Small intestine (tissue), 7 donors: ENCODE results near the gene CCDC157. TPM values are rescaled to one million over a fixed set of nuclear protein-coding genes. Genes with fewer than 3 reads are reported as not detected.

Experiments used
- DNase-seq, 2 donors: peaks; one replicate each; pipeline versions ENCODE4 v3.0.0 to v3.0.0-alpha.2; 2013
- FAIRE-seq: peaks from 2 replicates; lab custom pipeline; 2012; peaks lifted over from hg19 to GRCh38; lab: Jason Lieb, UNC
- H3K27ac ChIP-seq, 3 donors: one replicate each; pipeline ENCODE4 v1.5.1; 2013; ENCODE audit warnings: low read length in 2 of 3, mild to moderate bottlenecking in 2 of 3, control low read depth in 1 of 3, inconsistent platforms in 1 of 3, low read depth in 1 of 3, moderate library complexity in 1 of 3
- H3K27me3 ChIP-seq, 3 donors: one replicate each; pipeline ENCODE4 v1.6.1; 2013; ENCODE audit warnings: low read length in 3 of 3, inconsistent platforms in 1 of 3; ENCODE audit not compliant: control insufficient read depth in 3 of 3, insufficient read depth in 3 of 3
- H3K36me3 ChIP-seq, 3 donors: one replicate each; pipeline ENCODE4 v1.6.1; 2013; ENCODE audit warnings: low read length in 3 of 3, inconsistent platforms in 1 of 3, low read depth in 1 of 3, mild to moderate bottlenecking in 1 of 3, moderate library complexity in 1 of 3; ENCODE audit not compliant: control insufficient read depth in 3 of 3, insufficient read depth in 2 of 3
- H3K4me1 ChIP-seq, 3 donors: one replicate each; pipeline ENCODE4 v1.6.1; 2013; ENCODE audit warnings: low read length in 2 of 3, inconsistent platforms in 1 of 3, low read depth in 1 of 3, mild to moderate bottlenecking in 1 of 3, moderate library complexity in 1 of 3; ENCODE audit not compliant: control insufficient read depth in 3 of 3, insufficient read depth in 2 of 3
- H3K4me3 ChIP-seq, 3 donors: one replicate each; pipeline ENCODE4 v1.5.1; 2013; ENCODE audit warnings: low read length in 3 of 3, control low read depth in 1 of 3, inconsistent platforms in 1 of 3, low read depth in 1 of 3, mild to moderate bottlenecking in 1 of 3, moderate library complexity in 1 of 3
- H3K9me3 ChIP-seq, 2 donors: one replicate each; pipeline ENCODE4 v1.6.1; 2013; ENCODE audit warnings: low read depth in 1 of 2, low read length in 1 of 2; ENCODE audit not compliant: control insufficient read depth in 2 of 2, insufficient read depth in 1 of 2
- WGBS, 3 donors: extraction: QIAGEN DNeasy Blood & Tissue Kit; methylation state at CpG; one replicate each; pipeline ENCODE4 v1.1.7; 2013; 5-methylcytosine and 5-hydroxymethylcytosine counted together
- polyA plus RNA-seq, 4 donors: library from polyadenylated mRNA; stranded (reverse) in 3 of 4; unstranded in 1 of 4; fragments of 200-250 nt in 3 of 4; fragments of 120-200 nt in 1 of 4; gene quantifications; one replicate each; pipeline versions ENCODE4 v1.2.1 to v1.2.3, GENCODE V29; 2013
- donor health status: healthy with polysubstance abuse.
- donor health status: control.
- donor health status: control.
- donor health status: Bipolar disorder and iron deficiency.
- donor health status: healthy.

Gene CCDC157
- polyA plus RNA-seq, 4 donors, result 1.5 to 5.9 (median 2.3) TPM

- Histone ChIP-seq H3K27me3 (no peaks in the 10 kb centered on the region), H3K4me3 (no peak overlapping the region), H3K9me3 (no peaks in the 10 kb centered on the region), H3K4me1 (no peaks in the 10 kb centered on the region), H3K27ac (no peak overlapping the region), H3K36me3 (peaks cover 0 to 36% (median 0%) of the 10 kb centered on the region in 3 donors)
- 89 to 98% (median 90%) methylated on average over 19 of the region's 19 CpGs for WGBS, 3 donors
- no peak for DNase-seq
- FAIRE-seq, result no peak
These were observed 13.9 kb downstream of the CCDC157 start for GRCh38 chr22:30370641-30371230.

GRCh38 chr22:30371321-30371720 lies 14.5 kb downstream of the CCDC157 start:
- 94 to 97% (median 97%) methylated on average over 9 of the region's 9 CpGs for WGBS, 3 donors
- Histone ChIP-seq H3K4me1 (no peaks in the 10 kb centered on the region), H3K9me3 (no peaks in the 10 kb centered on the region), H3K27me3 (no peaks in the 10 kb centered on the region), H3K4me3 (no peak overlapping the region), H3K27ac (no peak overlapping the region), H3K36me3 (peaks cover 0 to 34% (median 0%) of the 10 kb centered on the region in 3 donors)
- FAIRE-seq (no peak), DNase-seq (no peak)

- Histone ChIP-seq H3K27ac (no peak overlapping the region), H3K4me3 (no peak overlapping the region), H3K27me3 (no peaks in the 10 kb centered on the region), H3K36me3 (peaks cover 0 to 37% (median 0%) of the 10 kb centered on the region in 3 donors), H3K9me3 (no peaks in the 10 kb centered on the region), H3K4me1 (no peaks in the 10 kb centered on the region)
- FAIRE-seq (no peak), DNase-seq (no peak)
- 22 to 73% (median 44%) methylated on average over 12 to 13 of the region's 13 CpGs for WGBS, 3 donors
These were observed 15.2 kb downstream of the CCDC157 start for GRCh38 chr22:30371981-30372380.

DNA sequence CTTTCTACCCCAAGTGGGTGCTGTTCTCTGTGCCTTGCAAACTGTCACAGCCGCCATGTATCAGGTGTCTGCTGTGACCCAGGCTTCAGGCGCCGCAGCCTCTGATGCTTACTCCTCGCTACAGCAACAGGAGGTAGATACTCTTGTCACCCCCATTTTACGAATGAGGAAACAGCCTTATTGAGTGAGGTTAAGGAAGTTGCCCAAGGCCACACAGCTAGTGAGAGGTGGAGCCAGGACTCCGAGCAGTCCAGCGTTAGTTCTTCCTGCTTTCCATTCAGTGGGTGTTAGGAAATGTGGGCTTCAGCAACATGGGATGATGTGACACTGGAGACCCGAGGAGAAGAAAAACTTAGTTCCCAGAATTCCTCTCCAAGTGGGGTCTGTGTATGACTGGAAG lies 16.1 kb downstream of the CCDC157 start:
- DNase-seq (no peak), FAIRE-seq (no peak)
- Histone ChIP-seq H3K4me1 (no peaks in the 10 kb centered on the region), H3K27me3 (no peaks in the 10 kb centered on the region), H3K27ac (no peak overlapping the region), H3K4me3 (no peak overlapping the region), H3K36me3 (peaks cover 0 to 46% (median 0%) of the 10 kb centered on the region in 3 donors), H3K9me3 (no peaks in the 10 kb centered on the region)
- 64 to 74% (median 68%) methylated on average over 8 of the region's 8 CpGs for WGBS, 3 donors

DNA sequence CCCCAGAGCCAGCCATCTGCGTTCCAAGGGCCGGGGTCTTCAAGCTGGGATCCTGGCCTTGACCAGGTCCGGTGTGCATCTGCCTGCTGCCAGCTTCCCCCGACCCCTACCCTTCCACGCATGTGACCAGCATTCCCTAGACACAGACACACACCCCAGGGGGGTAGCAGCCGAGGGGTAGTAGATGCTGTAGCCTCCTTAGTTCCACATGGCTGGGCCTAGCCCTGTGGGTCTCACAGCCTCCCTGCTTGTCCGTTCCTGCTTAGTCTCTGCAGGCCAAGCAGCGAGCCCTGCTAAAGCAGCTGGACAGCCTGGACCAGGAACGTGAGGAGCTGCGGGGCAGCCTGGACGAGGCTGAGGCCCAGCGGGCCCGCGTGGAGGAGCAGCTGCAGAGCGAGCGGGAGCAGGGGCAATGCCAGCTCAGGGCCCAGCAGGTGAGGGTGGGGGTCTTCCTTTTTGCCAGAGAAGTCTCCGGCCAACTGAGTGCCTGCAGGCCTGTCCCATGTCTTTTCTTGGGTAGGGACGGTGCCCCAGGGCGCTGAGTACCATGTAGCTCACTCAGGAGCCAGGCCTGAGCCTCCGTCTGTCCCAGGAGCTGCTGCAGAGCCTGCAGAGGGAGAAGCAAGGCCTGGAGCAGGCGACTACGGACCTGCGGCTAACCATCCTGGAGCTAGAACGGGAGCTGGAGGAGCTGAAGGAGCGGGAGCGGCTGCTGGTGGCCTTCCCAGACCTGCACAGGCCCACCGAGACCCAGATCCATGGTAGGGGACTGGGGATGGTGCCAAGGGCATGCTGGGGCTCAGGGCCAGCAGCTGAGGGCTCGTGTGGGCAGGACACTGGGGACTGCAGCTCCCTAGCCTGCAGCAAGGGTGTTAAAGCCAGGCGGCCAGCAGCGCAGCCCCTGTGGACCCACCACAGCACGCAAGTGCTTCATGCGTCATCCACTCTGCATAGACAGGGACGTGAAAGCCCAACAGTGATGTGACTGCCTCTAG lies 16.8 kb downstream of the CCDC157 start:
- DNase-seq (no peak), FAIRE-seq (no peak)
- H3K36me3 ChIP-seq, result peaks cover 0 to 42% (median 0%) of the 10 kb centered on the region in 3 donors
- no peaks in the 10 kb centered on the region for H3K4me1 ChIP-seq
- H3K9me3 ChIP-seq, result no peaks in the 10 kb centered on the region
- no peak overlapping the region for H3K4me3 ChIP-seq
- no peaks in the 10 kb centered on the region for H3K27me3 ChIP-seq
- no peak overlapping the region for H3K27ac ChIP-seq
- 89 to 92% (median 91%) methylated on average over 33 of the region's 33 CpGs for WGBS, 3 donors

DNA sequence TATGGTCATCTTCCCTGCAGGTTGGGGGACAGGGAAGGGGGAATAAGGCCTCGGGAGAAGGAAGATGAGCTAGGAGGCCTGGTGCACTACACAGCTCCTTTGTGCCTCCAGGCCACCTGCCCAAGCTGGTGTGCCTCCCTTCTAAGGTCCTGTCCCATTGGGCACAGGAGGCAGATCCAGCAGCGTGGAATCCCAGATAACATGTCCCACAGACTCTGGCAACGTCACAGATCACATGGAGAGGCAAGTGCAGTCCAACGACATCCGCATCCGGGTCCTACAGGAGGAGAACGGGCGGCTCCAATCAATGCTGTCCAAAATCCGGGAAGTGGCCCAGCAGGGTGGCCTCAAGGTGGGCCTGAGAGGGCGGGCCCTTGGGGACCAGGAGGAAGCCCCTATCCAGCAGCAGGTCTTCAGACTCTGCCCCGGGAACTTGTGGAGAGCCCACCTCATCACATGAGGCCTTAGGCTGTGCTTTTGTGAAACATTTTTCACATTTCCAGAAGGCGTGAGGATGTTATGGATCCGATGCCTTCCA lies 18.6 kb downstream of the CCDC157 start:
- H3K27me3 ChIP-seq, result no peaks in the 10 kb centered on the region
- DNase-seq (no peak), FAIRE-seq (no peak)
- no peaks in the 10 kb centered on the region for H3K4me1 ChIP-seq
- H3K36me3 ChIP-seq, result peaks cover 0 to 52% (median 0%) of the 10 kb centered on the region in 3 donors
- no peaks in the 10 kb centered on the region for H3K9me3 ChIP-seq
- H3K27ac ChIP-seq, result no peak overlapping the region
- 89 to 92% (median 92%) methylated on average over 13 of the region's 13 CpGs for WGBS, 3 donors
- H3K4me3 ChIP-seq, result no peak overlapping the region

DNA sequence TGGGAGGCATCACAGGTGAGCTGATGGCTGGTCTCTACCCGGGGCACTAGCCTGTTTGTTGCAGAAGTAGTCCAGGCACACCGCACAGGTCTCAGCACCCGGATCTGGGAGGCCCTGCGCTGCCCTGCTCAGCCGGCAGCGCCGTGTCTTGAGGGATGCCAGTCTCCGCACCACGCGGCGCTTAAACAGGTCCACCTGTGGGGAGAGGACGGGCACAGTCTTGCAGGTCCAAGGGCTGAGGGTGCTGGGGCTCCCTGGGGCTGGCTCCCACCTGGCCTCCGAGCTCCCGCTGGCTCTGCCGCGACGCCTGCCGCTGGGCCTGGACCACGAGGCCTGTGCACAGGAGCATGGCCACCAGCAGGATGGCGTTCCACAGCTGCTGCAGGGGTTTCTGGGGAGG lies 23.2 kb downstream of the CCDC157 start:
- H3K4me3 ChIP-seq, result no peak overlapping the region
- peaks cover 0 to 79% (median 0%) of the 10 kb centered on the region in 3 donors for H3K36me3 ChIP-seq
- FAIRE-seq (no peak), DNase-seq (no peak)
- H3K4me1 ChIP-seq, result no peaks in the 10 kb centered on the region
- H3K27me3 ChIP-seq, result no peaks in the 10 kb centered on the region
- no peaks in the 10 kb centered on the region for H3K9me3 ChIP-seq
- WGBS, 3 donors, result 93 to 96% (median 95%) methylated on average over 13 to 20 of the region's 20 CpGs
- no peak overlapping the region for H3K27ac ChIP-seq

DNA sequence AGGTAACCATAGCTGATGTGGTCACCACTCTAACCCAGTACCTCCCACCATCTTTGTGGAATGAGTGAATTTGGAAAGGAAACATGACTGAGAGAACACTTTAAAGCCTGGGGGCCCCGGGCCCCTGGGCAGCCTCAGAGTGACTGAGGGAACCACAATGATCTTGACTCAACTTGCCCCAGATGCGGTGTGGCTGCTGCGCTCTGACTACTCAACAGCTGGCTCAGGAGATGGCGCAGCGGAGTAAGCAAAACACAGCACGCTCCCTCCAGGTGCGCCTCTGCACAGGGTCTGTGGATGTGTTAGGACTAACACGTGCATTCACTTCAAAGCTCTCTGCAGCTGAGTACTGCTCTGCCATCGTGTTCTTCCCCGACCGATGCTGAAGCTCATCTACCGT lies 24.5 kb downstream of the CCDC157 start:
- no peak for FAIRE-seq
- Histone ChIP-seq H3K4me1 (peaks cover 0 to 4% (median 0%) of the 10 kb centered on the region in 3 donors), H3K4me3 (no peak overlapping the region), H3K27ac (no peak overlapping the region), H3K36me3 (peaks cover 0 to 68% (median 0%) of the 10 kb centered on the region in 3 donors), H3K9me3 (no peaks in the 10 kb centered on the region), H3K27me3 (no peaks in the 10 kb centered on the region)
- 81 to 87% (median 85%) methylated on average over 12 of the region's 12 CpGs for WGBS, 3 donors
- no peak for DNase-seq
